ENCODE data around the gene SYCP3. TPM values are rescaled to one million over a fixed set of nuclear protein-coding genes. Genes with fewer than 3 reads are reported as not detected.

Gene SYCP3
- total and polyA plus RNA-seq, 2 of the 13 experiments (the other 11 are each of a cell fraction or from before 2014, with no cell fraction given), result not detected

GRCh38 chr12:101696251-101697196 lies 42.7 kb downstream of the SYCP3 start (continued):
- TF ChIP-seq FOXK1 (CRISPR knock-in tag; IDR thresholded peaks at IDR 0.05; ENCODE audit: borderline replicate concordance, low read depth) (peak; percentile 44; the same call in 1 of the 2 replicates), ZNF24 (IDR thresholded peaks at IDR 0.05) (no peak), SNRNP70 (IDR thresholded peaks at IDR 0.05; ENCODE audit: low read depth, low read length) (no peak), MAX (IDR thresholded peaks at IDR 0.05) (peak; percentile 91), USF2 (IDR thresholded peaks at IDR 0.05; ENCODE audit: low read depth, low read length) (no peak), USF2 (CRISPR knock-in tag; IDR thresholded peaks at IDR 0.05; ENCODE audit: borderline replicate concordance) (no peak), JUN (CRISPR knock-in tag; IDR thresholded peaks at IDR 0.05) (no peak), CREM (IDR thresholded peaks at IDR 0.05) (no peak), CREM (CRISPR knock-in tag; IDR thresholded peaks at IDR 0.05) (no peak), CREBL2 (CRISPR knock-in tag; IDR thresholded peaks at IDR 0.05; ENCODE audit: borderline replicate concordance) (no peak), CTCF (CRISPR knock-in tag; IDR thresholded peaks at IDR 0.05) (no peak), ATF5 (CRISPR knock-in tag; IDR thresholded peaks at IDR 0.05; ENCODE audit: low read depth) (no peak), ZNF549 (CRISPR knock-in tag; IDR thresholded peaks at IDR 0.05) (no peak), KDM3A (CRISPR knock-in tag; IDR thresholded peaks at IDR 0.05; ENCODE audit: low read depth) (peak; percentile 80; the same call in 1 of the 2 replicates), TCF7L2 (IDR thresholded peaks at IDR 0.05; ENCODE audit: low read depth, low read length) (no peak), ZNF234 (CRISPR knock-in tag; conservative IDR thresholded peaks at IDR 0.05) (no peak), IKZF5 (CRISPR knock-in tag; IDR thresholded peaks at IDR 0.05) (no peak; the same call in none of the 2 replicates)
